HEK293T (cell line): Measurements from ENCODE around the gene NAT10.

Experiments used
- BHLHE40 ChIP-seq: fragments of 450-650 bp; IDR thresholded peaks from 2 replicates; pipeline ENCODE4 v1.6.1; 2016; ENCODE audit warnings: mild to moderate bottlenecking, moderate library complexity, borderline replicate concordance
- CTBP1 ChIP-seq: fragments of 450-650 bp; IDR thresholded peaks from 2 replicates; pipeline ENCODE4 v1.6.1; 2016; ENCODE audit warnings: borderline replicate concordance
- FOXA1 ChIP-seq: fragments of 450-650 bp; IDR thresholded peaks from 2 replicates; pipeline ENCODE4 v1.6.1; 2016; ENCODE audit warnings: mild to moderate bottlenecking
- FOXK2 ChIP-seq: fragments of 450-650 bp; IDR thresholded peaks from 2 replicates; pipeline ENCODE4 v1.6.1; 2016; ENCODE audit warnings: mild to moderate bottlenecking
- FOXM1 ChIP-seq: fragments of 450-650 bp; IDR thresholded peaks from 2 replicates; pipeline ENCODE4 v1.6.1; 2017; ENCODE audit warnings: mild to moderate bottlenecking, borderline replicate concordance
- HDGF ChIP-seq: fragments of 450-650 bp; IDR thresholded peaks from 2 replicates; pipeline ENCODE4 v1.6.1; 2017; ENCODE audit warnings: antibody characterized with exemption, borderline replicate concordance
- L3MBTL2 ChIP-seq: fragments of 450-650 bp; conservative IDR thresholded peaks from 2 replicates; pipeline ENCODE4 v1.6.1; 2016; ENCODE audit warnings: mild to moderate bottlenecking
- LEF1 ChIP-seq: fragments of 450-650 bp; IDR thresholded peaks from 2 replicates; pipeline ENCODE4 v1.6.1; 2017; ENCODE audit warnings: mild to moderate bottlenecking, borderline replicate concordance
- NFRKB ChIP-seq: fragments of 450-650 bp; IDR thresholded peaks from 2 replicates; pipeline ENCODE4 v1.6.1; 2016; ENCODE audit warnings: mild to moderate bottlenecking, moderate library complexity
- SP1 ChIP-seq: fragments of 450-650 bp; IDR thresholded peaks from 2 replicates; pipeline ENCODE4 v1.6.1; 2017
- SUZ12 ChIP-seq: fragments of 450-650 bp; IDR thresholded peaks from 2 replicates; pipeline ENCODE4 v1.6.1; 2016; ENCODE audit warnings: mild to moderate bottlenecking

- TF ChIP-seq FOXK2: no peak
- TF ChIP-seq BHLHE40: no peak
- TF ChIP-seq SP1: no peak
- TF ChIP-seq NFRKB: no peak
- TF ChIP-seq L3MBTL2: no peak
- TF ChIP-seq FOXA1: no peak
- TF ChIP-seq FOXM1: no peak
- TF ChIP-seq SUZ12: no peak
- no peak for TF ChIP-seq CTBP1
- TF ChIP-seq HDGF: no peak
- TF ChIP-seq LEF1: no peak
Observed at GRCh38 chr11:34179026-34179675, 73.7 kb downstream of the NAT10 start.
